ENCODE data around the gene CD79A. TPM values are rescaled to one million over a fixed set of nuclear protein-coding genes. Genes with fewer than 3 reads are reported as not detected.
"Not testable (repeated sequence)": the region's sequence is repeated elsewhere in the genome, so short reads cannot be mapped to it uniquely, and the experiment has no call there.

CD79A gene
- total RNA-seq, 1 donor: 47.3 TPM

- H3K4me1 ChIP-seq (ENCODE audit: insufficient read depth, low read length): peaks cover 31% of the 10 kb centered on the region
- H3K9me3 ChIP-seq (ENCODE audit: low read depth, low read length): no peaks in the 10 kb centered on the region
- H3K4me3 ChIP-seq (ENCODE audit: low read length): no peak overlapping the region
- H3K27me3 ChIP-seq (ENCODE audit: insufficient read depth, low read length): peaks cover 55% of the 10 kb centered on the region
These were observed 36.7 kb downstream of the CD79A start for GRCh38 chr19:41913538-41914423.

GRCh38 chr19:41914424-41914834 lies 37.4 kb downstream of the CD79A start:
- Histone ChIP-seq H3K27me3 (ENCODE audit: insufficient read depth, low read length) (peaks cover 60% of the 10 kb centered on the region), H3K4me1 (ENCODE audit: insufficient read depth, low read length) (peaks cover 31% of the 10 kb centered on the region)
- H3K4me3 ChIP-seq (ENCODE audit: low read length); H3K9me3 ChIP-seq (ENCODE audit: low read depth, low read length): not testable (repeated sequence)

GRCh38 chr19:41915021-41915775 lies 38.1 kb downstream of the CD79A start:
- Histone ChIP-seq H3K27me3 (ENCODE audit: insufficient read depth, low read length) (peaks cover 60% of the 10 kb centered on the region), H3K4me3 (ENCODE audit: low read length) (no peak overlapping the region), H3K4me1 (ENCODE audit: insufficient read depth, low read length) (peaks cover 31% of the 10 kb centered on the region), H3K9me3 (ENCODE audit: low read depth, low read length) (no peaks in the 10 kb centered on the region)

GRCh38 chr19:41915776-41916414 lies 38.8 kb downstream of the CD79A start:
- Histone ChIP-seq H3K27me3 (ENCODE audit: insufficient read depth, low read length) (peaks cover 63% of the 10 kb centered on the region), H3K4me1 (ENCODE audit: insufficient read depth, low read length) (peaks cover 33% of the 10 kb centered on the region), H3K4me3 (ENCODE audit: low read length) (no peak overlapping the region), H3K9me3 (ENCODE audit: low read depth, low read length) (no peaks in the 10 kb centered on the region)

- H3K4me1 ChIP-seq (ENCODE audit: insufficient read depth, low read length): peaks cover 32% of the 10 kb centered on the region
- H3K27me3 ChIP-seq (ENCODE audit: insufficient read depth, low read length): peaks cover 63% of the 10 kb centered on the region
- H3K4me3 ChIP-seq (ENCODE audit: low read length): no peak overlapping the region
- no peaks in the 10 kb centered on the region for H3K9me3 ChIP-seq (ENCODE audit: low read depth, low read length)
These were observed 40.6 kb downstream of the CD79A start for GRCh38 chr19:41917676-41918075.

GRCh38 chr19:41918095-41918494 lies 41.0 kb downstream of the CD79A start:
- H3K4me3 ChIP-seq (ENCODE audit: low read length): no peak overlapping the region
- H3K27me3 ChIP-seq (ENCODE audit: insufficient read depth, low read length): peaks cover 67% of the 10 kb centered on the region
- H3K9me3 ChIP-seq (ENCODE audit: low read depth, low read length): no peaks in the 10 kb centered on the region
- H3K4me1 ChIP-seq (ENCODE audit: insufficient read depth, low read length): peaks cover 33% of the 10 kb centered on the region

GRCh38 chr19:41918653-41919244 lies 41.7 kb downstream of the CD79A start:
- peaks cover 66% of the 10 kb centered on the region for H3K27me3 ChIP-seq (ENCODE audit: insufficient read depth, low read length)
- H3K4me3 ChIP-seq (ENCODE audit: low read length): no peak overlapping the region
- H3K9me3 ChIP-seq (ENCODE audit: low read depth, low read length): no peaks in the 10 kb centered on the region
- H3K4me1 ChIP-seq (ENCODE audit: insufficient read depth, low read length): peaks cover 31% of the 10 kb centered on the region

GRCh38 chr19:41919948-41920712 lies 43.1 kb downstream of the CD79A start:
- peaks cover 66% of the 10 kb centered on the region for H3K27me3 ChIP-seq (ENCODE audit: insufficient read depth, low read length)

GRCh38 chr19:41920882-41921576 lies 44.0 kb downstream of the CD79A start:
- H3K4me3 ChIP-seq (ENCODE audit: low read length): no peak overlapping the region
- no peaks in the 10 kb centered on the region for H3K9me3 ChIP-seq (ENCODE audit: low read depth, low read length)
- H3K4me1 ChIP-seq (ENCODE audit: insufficient read depth, low read length): peaks cover 16% of the 10 kb centered on the region
- H3K27me3 ChIP-seq (ENCODE audit: insufficient read depth, low read length): peaks cover 64% of the 10 kb centered on the region

More at GRCh38 chr19:41919948-41920712, 43.1 kb downstream of the CD79A start:
- H3K4me1 ChIP-seq (ENCODE audit: insufficient read depth, low read length): peaks cover 24% of the 10 kb centered on the region
- no peak overlapping the region for H3K4me3 ChIP-seq (ENCODE audit: low read length)
- H3K9me3 ChIP-seq (ENCODE audit: low read depth, low read length): no peaks in the 10 kb centered on the region

GRCh38 chr19:41921577-41922576 lies 44.8 kb downstream of the CD79A start:
- Histone ChIP-seq H3K27me3 (ENCODE audit: insufficient read depth, low read length) (peaks cover 62% of the 10 kb centered on the region), H3K4me3 (ENCODE audit: low read length) (no peak overlapping the region), H3K9me3 (ENCODE audit: low read depth, low read length) (no peaks in the 10 kb centered on the region), H3K4me1 (ENCODE audit: insufficient read depth, low read length) (peaks cover 13% of the 10 kb centered on the region)

- peaks cover 17% of the 10 kb centered on the region for H3K4me1 ChIP-seq (ENCODE audit: insufficient read depth, low read length)
- H3K27me3 ChIP-seq (ENCODE audit: insufficient read depth, low read length): peaks cover 65% of the 10 kb centered on the region
- no peak overlapping the region for H3K4me3 ChIP-seq (ENCODE audit: low read length)
These were observed 45.5 kb downstream of the CD79A start for GRCh38 chr19:41922585-41922984.

GRCh38 chr19:41923045-41923788 lies 46.1 kb downstream of the CD79A start:
- peaks cover 60% of the 10 kb centered on the region for H3K27me3 ChIP-seq (ENCODE audit: insufficient read depth, low read length)
- H3K9me3 ChIP-seq (ENCODE audit: low read depth, low read length): no peaks in the 10 kb centered on the region
- peaks cover 17% of the 10 kb centered on the region for H3K4me1 ChIP-seq (ENCODE audit: insufficient read depth, low read length)
- H3K4me3 ChIP-seq (ENCODE audit: low read length): no peak overlapping the region

More at GRCh38 chr19:41922585-41922984, 45.5 kb downstream of the CD79A start:
- H3K9me3 ChIP-seq (ENCODE audit: low read depth, low read length): no peaks in the 10 kb centered on the region
